ENCODE results near the gene OR9Q1.

GRCh38 chr11:58024601-58025091 lies 965 bp downstream of the OR9Q1 start:
- TF ChIP-seq CTCF (IDR thresholded peaks at IDR 0.05; ENCODE audit: borderline replicate concordance, extremely low read depth, low read length, poor library complexity, severe bottlenecking) (no peak), EZH2 (IDR thresholded peaks at IDR 0.05; ENCODE audit: borderline replicate concordance, low read depth, low read length, severe bottlenecking) (no peak)

Data from DND-41 (cell line).